Spleen (tissue), 11 donors: Measurements from ENCODE around the gene ZDHHC11B. TPM values are rescaled to one million over a fixed set of nuclear protein-coding genes. Genes with fewer than 3 reads are reported as not detected.
"Not testable (repeated sequence)": the region's sequence is repeated elsewhere in the genome, so short reads cannot be mapped to it uniquely, and the experiment has no call there.

Source experiments
- DNase-seq: peaks from one replicate; pipeline ENCODE4 v3.0.0-alpha.2; 2020
- H3K27ac ChIP-seq, 8 donors: fragments of 200-600 bp; sonication (generic) in 7 of 8; 1 replicate in 4 of 8; 2 replicates in 4 of 8; pipeline versions ENCODE4 v1.5.0 to v1.8.0; 2016 to 2021; ENCODE audit warnings: inconsistent platforms in 4 of 8, mild to moderate bottlenecking in 4 of 8, moderate library complexity in 1 of 8
- H3K27me3 ChIP-seq, 7 donors: fragments of 200-600 bp; sonication (generic) in 6 of 7; replicated peaks in 1 of 7; 1 replicate in 4 of 7; 2 replicates in 3 of 7; pipeline versions ENCODE4 v1.5.0 to v1.8.0; 2016 to 2021; ENCODE audit warnings: inconsistent platforms in 3 of 7, mild to moderate bottlenecking in 1 of 7
- H3K36me3 ChIP-seq, 6 donors: fragments of 200-600 bp; sonication (generic) in 5 of 6; 1 replicate in 4 of 6; 2 replicates in 2 of 6; pipeline versions ENCODE4 v1.5.0 to v1.8.0; 2016 to 2021; ENCODE audit warnings: inconsistent platforms in 2 of 6
- H3K4me1 ChIP-seq, 6 donors: fragments of 200-600 bp; sonication (generic) in 5 of 6; 1 replicate in 3 of 6; 2 replicates in 3 of 6; pipeline versions ENCODE4 v1.5.0 to v1.8.0; 2016 to 2021; ENCODE audit warnings: inconsistent platforms in 3 of 6
- H3K4me3 ChIP-seq, 8 donors: fragments of 200-600 bp; sonication (generic) in 7 of 8; 1 replicate in 4 of 8; 2 replicates in 4 of 8; pipeline versions ENCODE4 v1.5.0 to v1.8.0; 2016 to 2021; ENCODE audit warnings: inconsistent platforms in 4 of 8, mild to moderate bottlenecking in 4 of 8, moderate library complexity in 2 of 8
- H3K9me3 ChIP-seq, 8 donors: fragments of 200-600 bp; sonication (generic) in 7 of 8; 1 replicate in 4 of 8; 2 replicates in 4 of 8; pipeline versions ENCODE4 v1.5.0 to v1.8.0; 2016 to 2021; ENCODE audit warnings: inconsistent platforms in 4 of 8
- CTCF ChIP-seq, 11 experiments: fragments of 200-600 bp in 7 of 11; fragments of 450-650 bp in 4 of 11; sonication (generic) in 4 of 11; IDR thresholded peaks in 8 of 11; conservative IDR thresholded peaks in 3 of 11; 1 replicate in 7 of 11; 2 replicates in 4 of 11; pipeline versions ENCODE4 v1.4.0 to v1.8.0; 2016 to 2021; ENCODE audit warnings: antibody characterized with exemption in 11 of 11, inconsistent platforms in 4 of 11, mild to moderate bottlenecking in 1 of 11
- POLR2A ChIP-seq, 3 donors: fragments of 450-650 bp; IDR thresholded peaks; one replicate each; pipeline ENCODE4 v1.5.1; 2017; ENCODE audit warnings: antibody characterized with exemption in 3 of 3, mild to moderate bottlenecking in 1 of 3
- POLR2AphosphoS5 ChIP-seq, 3 donors: sonication (generic); formaldehyde crosslinking; IDR thresholded peaks; one replicate each; pipeline ENCODE4 v1.5.1; 2017; ENCODE audit warnings: antibody characterized with exemption in 3 of 3
- WGBS, 5 donors: extraction: QIAGEN DNeasy Blood & Tissue Kit in 3 of 5; methylation state at CpG; one replicate each; pipeline versions ENCODE4 v1.1.5 to v1.1.7; 2013 to 2018; 5-methylcytosine and 5-hydroxymethylcytosine counted together
- intact Hi-C: fragments of 100-400 bp; cut with DNase I; formaldehyde crosslinking; loops from one replicate; pipeline ENCODE4 v1.15.0; 2023; ENCODE audit warnings: low total_unique reads
- polyA plus RNA-seq, 3 donors: library from polyadenylated mRNA; stranded (reverse); fragments of 200-250 nt; gene quantifications; one replicate each; pipeline ENCODE4 v1.2.1, GENCODE V29; 2013
- total RNA-seq, 7 donors: library from RNA; depleted of rRNA in 3 of 7; stranded (reverse); fragments of >200 nt in 3 of 7; fragmentation: NEBNext Ultra II Directional in 4 of 7; extraction: Animal tissue kit (Norgen Biotek cat#: 25700) in 4 of 7; gene quantifications; one replicate each; pipeline versions ENCODE4 v1.1.0 to v1.2.1, GENCODE V29; 2016 to 2021
- donor health status: healthy with polysubstance abuse.
- donor health status: DM: no; HTN: no; CAD: no; lungs with moderate emphysema.
- donor health status: DM: no; HTN: no; CAD: no.
- donor health status: Bipolar disorder and iron deficiency.
- donor health status: healthy.
- donor health status: DM: no; HTN: no; CAD: no.
- donor health status: DM: yes; HTN: yes; CAD: no.

The ZDHHC11B gene
- total and polyA plus RNA-seq, 10 donors = 0.97 to 74.3 (median 4.7) TPM

- Histone ChIP-seq H3K27ac (no peak overlapping the region), H3K36me3 (peaks cover 0 to 33% (median 2%) of the 10 kb centered on the region in 6 donors), H3K4me3 (no peak overlapping the region), H3K27me3 (peaks cover 0 to 8% (median 0%) of the 10 kb centered on the region in 7 donors), H3K4me1 (peaks cover 2 to 17% (median 11%) of the 10 kb centered on the region in 6 donors), H3K9me3 (no peaks in the 10 kb centered on the region)
- intact Hi-C loops = no loop called here
- no peak for TF ChIP-seq CTCF (IDR thresholded peaks at IDR 0.05 in 8 of 11, conservative IDR thresholded peaks at IDR 0.05 in 3 of 11)
- TF ChIP-seq POLR2A (IDR thresholded peaks at IDR 0.05) = no peak
- TF ChIP-seq POLR2AphosphoS5 (IDR thresholded peaks at IDR 0.05) = no peak
- 62 to 81% (median 76%) methylated on average over 5 of the region's 5 CpGs for WGBS, 5 donors
- peak; percentile 9 for DNase-seq
These were observed 21.1 kb downstream of the ZDHHC11B start for GRCh38 chr5:763397-763796.

- H3K27ac ChIP-seq, H3K4me3 ChIP-seq, H3K9me3 ChIP-seq, intact Hi-C loops, H3K27me3 ChIP-seq: not testable (repeated sequence)
- peaks cover 0 to 33% (median 2%) of the 10 kb centered on the region in 6 donors for H3K36me3 ChIP-seq
- H3K4me1 ChIP-seq = peaks cover 6 to 21% (median 15%) of the 10 kb centered on the region in 6 donors
- peak; percentile 6 for DNase-seq
- WGBS, 5 donors = 84 to 94% (median 88%) methylated on average over 8 of the region's 8 CpGs
These were observed 21.5 kb downstream of the ZDHHC11B start for GRCh38 chr5:762996-763395.

- H3K4me3 ChIP-seq = no peak overlapping the region
- intact Hi-C loops = no loop called here
- TF ChIP-seq POLR2A (IDR thresholded peaks at IDR 0.05) (no peak), POLR2AphosphoS5 (IDR thresholded peaks at IDR 0.05) (no peak), CTCF (IDR thresholded peaks at IDR 0.05 in 8 of 11, conservative IDR thresholded peaks at IDR 0.05 in 3 of 11) (no peak)
- H3K4me1 ChIP-seq = peaks cover 8 to 30% (median 23%) of the 10 kb centered on the region in 6 donors
- peak; percentile 54 for DNase-seq
- H3K27ac ChIP-seq = no peak overlapping the region
- 72 to 89% (median 80%) methylated on average over 6 to 8 of the region's 8 CpGs for WGBS, 5 donors
- H3K9me3 ChIP-seq = no peaks in the 10 kb centered on the region
- peaks cover 0 to 9% (median 0%) of the 10 kb centered on the region in 7 donors for H3K27me3 ChIP-seq
- H3K36me3 ChIP-seq = peaks cover 0 to 32% (median 2%) of the 10 kb centered on the region in 6 donors
These were observed 22.4 kb downstream of the ZDHHC11B start for GRCh38 chr5:761854-762710.

- intact Hi-C loops = no loop called here
- H3K4me1 ChIP-seq = peaks cover 8 to 31% (median 23%) of the 10 kb centered on the region in 6 donors
- H3K4me3 ChIP-seq = no peak overlapping the region
- 73 to 93% (median 83%) methylated on average over 11 to 15 of the region's 15 CpGs for WGBS, 5 donors
- no peaks in the 10 kb centered on the region for H3K9me3 ChIP-seq
- no peak for TF ChIP-seq POLR2A (IDR thresholded peaks at IDR 0.05)
- TF ChIP-seq POLR2AphosphoS5 (IDR thresholded peaks at IDR 0.05) = no peak
- TF ChIP-seq CTCF (IDR thresholded peaks at IDR 0.05 in 8 of 11, conservative IDR thresholded peaks at IDR 0.05 in 3 of 11) = no peak
- peaks cover 0 to 9% (median 0%) of the 10 kb centered on the region in 7 donors for H3K27me3 ChIP-seq
- H3K27ac ChIP-seq = no peak overlapping the region
- peaks cover 0 to 23% (median under 1%) of the 10 kb centered on the region in 6 donors for H3K36me3 ChIP-seq
- peak; percentile 63 for DNase-seq
These were observed 23.3 kb downstream of the ZDHHC11B start for GRCh38 chr5:761059-761771.
